IPS-18a (cell line): Measurements from ENCODE around the gene HDAC4.

ENCODE experiments used
- H3K27ac ChIP-seq: one replicate; pipeline ENCODE4 v1.5.1; 2013; ENCODE audit warnings: low read length
- H3K27me3 ChIP-seq: one replicate; pipeline ENCODE4 v1.6.1; 2013; ENCODE audit warnings: mild to moderate bottlenecking, low read length; ENCODE audit not compliant: control insufficient read depth, insufficient read depth
- H3K36me3 ChIP-seq: one replicate; pipeline ENCODE4 v1.6.1; 2013; ENCODE audit warnings: low read depth, low read length; ENCODE audit not compliant: control insufficient read depth
- H3K4me1 ChIP-seq: one replicate; pipeline ENCODE4 v1.6.1; 2013; ENCODE audit warnings: low read depth, low read length; ENCODE audit not compliant: control insufficient read depth
- H3K4me3 ChIP-seq: one replicate; pipeline ENCODE4 v1.5.1; 2013; ENCODE audit warnings: low read length
- H3K9ac ChIP-seq: one replicate; pipeline ENCODE4 v1.6.1; 2013; ENCODE audit warnings: mild to moderate bottlenecking, low read length, moderate library complexity
- H3K9me3 ChIP-seq: one replicate; pipeline ENCODE4 v1.6.1; 2013; ENCODE audit warnings: low read depth, low read length; ENCODE audit not compliant: control insufficient read depth

The HDAC4 gene

DNA sequence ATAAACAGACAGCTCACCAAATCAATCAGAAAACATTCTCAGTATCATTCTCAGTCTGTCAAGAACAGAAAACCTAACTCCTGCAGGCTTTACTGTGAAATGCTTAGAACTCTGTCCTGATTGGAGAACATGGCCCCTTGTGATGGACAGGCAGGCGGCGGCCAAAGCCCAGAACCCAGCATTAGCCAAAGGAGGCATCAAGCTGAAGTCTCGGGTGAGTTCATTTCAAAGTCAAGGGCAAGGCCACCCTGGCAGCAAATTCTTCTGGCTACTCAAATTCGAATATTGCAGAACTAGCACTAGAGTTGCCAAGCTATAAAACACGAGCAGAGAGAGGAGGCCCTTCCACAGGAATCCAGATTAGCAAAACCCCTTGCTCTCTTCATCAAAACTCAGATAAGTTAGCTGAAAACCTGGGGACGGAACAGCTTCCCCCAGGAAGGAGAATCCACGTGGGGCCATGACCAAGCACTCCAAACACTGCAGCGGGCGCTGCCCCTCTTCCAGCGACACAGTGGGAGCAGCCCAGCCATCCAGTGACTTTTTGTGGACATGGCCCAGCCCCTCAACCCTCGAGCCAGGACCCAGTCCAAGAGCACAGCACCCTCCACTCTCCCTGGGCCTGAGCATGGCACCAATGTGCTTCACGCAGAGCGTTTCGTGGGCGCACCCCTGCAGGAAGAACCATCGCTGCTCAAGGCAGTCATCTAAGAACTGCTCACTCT is 98.6 kb downstream of the HDAC4 start:
- Histone ChIP-seq H3K27me3 (no peaks in the 10 kb centered on the region), H3K27ac (no peak overlapping the region), H3K9ac (no peak overlapping the region), H3K4me3 (no peak overlapping the region), H3K9me3 (no peaks in the 10 kb centered on the region), H3K4me1 (peaks cover 10% of the 10 kb centered on the region), H3K36me3 (no peaks in the 10 kb centered on the region)

DNA sequence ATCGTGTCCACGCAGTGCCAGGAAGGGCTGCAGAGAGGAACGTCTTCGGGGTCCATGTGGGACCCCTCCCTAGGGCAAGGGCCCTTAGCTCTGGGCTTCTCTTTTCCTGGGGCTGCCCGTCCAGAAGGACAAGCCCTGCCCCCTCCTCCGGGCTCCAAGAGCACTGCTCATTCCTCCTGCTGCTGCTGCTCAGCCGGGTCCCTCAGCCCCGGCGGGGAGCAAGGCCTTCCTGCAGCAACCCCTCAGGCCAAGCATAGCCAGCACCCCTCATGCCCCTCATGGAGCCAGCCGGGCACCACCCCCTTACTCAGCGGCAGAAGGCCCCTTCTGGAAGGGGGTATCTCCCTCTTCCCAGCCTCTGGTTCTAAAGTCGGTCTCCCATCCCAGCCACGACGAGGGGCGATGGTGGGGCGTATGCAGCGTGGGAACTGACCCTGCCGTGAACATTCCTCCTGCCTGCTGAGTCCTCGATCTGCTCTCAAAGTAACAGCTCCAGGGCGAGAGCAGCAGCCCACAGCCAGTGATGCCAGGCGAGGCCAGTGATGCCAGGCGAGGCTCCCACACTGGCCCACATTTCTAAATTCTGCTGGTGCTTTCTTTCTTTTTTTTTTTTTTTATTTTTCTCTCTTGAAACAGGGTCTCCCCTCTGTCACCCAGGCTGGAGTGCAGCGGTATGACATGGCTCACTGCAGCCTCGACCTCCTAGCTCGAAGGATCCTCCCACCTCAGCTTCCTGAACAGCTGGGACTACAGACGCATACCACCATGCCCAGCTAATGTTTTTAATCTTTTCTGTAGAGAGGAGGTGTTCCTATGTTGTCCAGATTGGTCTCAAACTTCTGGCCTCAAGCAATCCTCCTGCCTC is 99.7 kb downstream of the HDAC4 start:
- peaks cover 21% of the 10 kb centered on the region for H3K4me1 ChIP-seq
- H3K9ac ChIP-seq, result no peak overlapping the region
- no peak overlapping the region for H3K4me3 ChIP-seq
- no peaks in the 10 kb centered on the region for H3K36me3 ChIP-seq
- H3K27ac ChIP-seq, result no peak overlapping the region
- H3K9me3 ChIP-seq, result no peaks in the 10 kb centered on the region
- no peaks in the 10 kb centered on the region for H3K27me3 ChIP-seq

DNA sequence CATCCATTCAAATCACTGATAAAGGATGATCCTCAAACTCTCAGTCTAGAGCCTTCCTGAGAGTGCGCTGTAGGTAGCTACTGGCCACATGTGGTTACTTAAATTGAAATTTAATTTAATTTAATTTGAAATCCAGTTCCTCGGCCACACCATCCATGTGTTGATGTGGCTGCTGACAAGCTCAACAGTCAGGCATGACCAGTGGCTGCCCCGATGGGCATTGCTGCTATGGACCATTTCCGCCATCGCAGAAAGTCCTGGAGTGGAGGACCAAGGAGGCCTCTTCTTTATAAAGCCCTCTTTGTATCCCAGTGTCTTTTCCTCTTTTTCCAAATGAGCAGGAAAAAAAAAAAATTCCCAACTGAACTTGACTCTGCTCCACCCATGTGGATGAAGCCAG is 100.6 kb downstream of the HDAC4 start:
- H3K27me3 ChIP-seq, result no peaks in the 10 kb centered on the region
- H3K9me3 ChIP-seq, result no peaks in the 10 kb centered on the region
- H3K4me1 ChIP-seq, result peaks cover 30% of the 10 kb centered on the region
- no peak overlapping the region for H3K9ac ChIP-seq
- H3K27ac ChIP-seq, result no peak overlapping the region
- no peaks in the 10 kb centered on the region for H3K36me3 ChIP-seq
- no peak overlapping the region for H3K4me3 ChIP-seq

DNA sequence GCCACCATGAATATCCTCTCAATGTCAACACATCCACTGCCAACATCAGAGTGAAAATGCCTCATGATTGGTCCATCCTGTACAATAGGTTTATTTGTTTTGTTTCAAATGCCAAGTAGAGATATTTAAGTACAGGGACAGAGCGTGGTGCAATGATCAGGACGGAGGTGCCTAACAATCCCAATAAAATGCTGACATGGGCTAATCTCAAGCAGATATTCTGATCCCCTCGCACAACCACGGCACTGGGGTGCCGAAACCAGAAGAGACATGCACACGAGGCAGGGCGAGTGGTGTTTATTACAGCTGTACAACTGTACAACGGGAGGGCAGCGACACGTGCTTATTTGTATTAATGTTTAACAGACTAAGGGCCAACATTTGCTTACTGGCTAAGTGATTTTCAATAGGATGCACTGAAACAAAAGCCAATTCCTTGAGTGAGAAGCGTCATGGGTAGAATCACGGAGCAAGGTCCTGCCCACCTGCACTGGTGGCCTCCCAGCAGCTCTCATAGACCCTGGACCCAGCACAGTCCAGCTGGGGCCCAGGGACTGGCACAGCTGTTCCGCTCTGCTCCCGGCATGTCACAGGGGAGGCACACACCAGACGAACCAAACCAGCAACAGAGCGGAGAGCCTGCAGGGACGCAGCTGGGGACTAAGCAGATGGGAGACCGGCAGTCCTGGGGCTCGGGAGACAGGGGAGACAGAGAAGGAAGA is 101.4 kb downstream of the HDAC4 start:
- Histone ChIP-seq H3K36me3 (no peaks in the 10 kb centered on the region), H3K9ac (no peak overlapping the region), H3K27me3 (no peaks in the 10 kb centered on the region), H3K27ac (no peak overlapping the region), H3K4me3 (no peak overlapping the region), H3K9me3 (no peaks in the 10 kb centered on the region), H3K4me1 (peaks cover 33% of the 10 kb centered on the region)

DNA sequence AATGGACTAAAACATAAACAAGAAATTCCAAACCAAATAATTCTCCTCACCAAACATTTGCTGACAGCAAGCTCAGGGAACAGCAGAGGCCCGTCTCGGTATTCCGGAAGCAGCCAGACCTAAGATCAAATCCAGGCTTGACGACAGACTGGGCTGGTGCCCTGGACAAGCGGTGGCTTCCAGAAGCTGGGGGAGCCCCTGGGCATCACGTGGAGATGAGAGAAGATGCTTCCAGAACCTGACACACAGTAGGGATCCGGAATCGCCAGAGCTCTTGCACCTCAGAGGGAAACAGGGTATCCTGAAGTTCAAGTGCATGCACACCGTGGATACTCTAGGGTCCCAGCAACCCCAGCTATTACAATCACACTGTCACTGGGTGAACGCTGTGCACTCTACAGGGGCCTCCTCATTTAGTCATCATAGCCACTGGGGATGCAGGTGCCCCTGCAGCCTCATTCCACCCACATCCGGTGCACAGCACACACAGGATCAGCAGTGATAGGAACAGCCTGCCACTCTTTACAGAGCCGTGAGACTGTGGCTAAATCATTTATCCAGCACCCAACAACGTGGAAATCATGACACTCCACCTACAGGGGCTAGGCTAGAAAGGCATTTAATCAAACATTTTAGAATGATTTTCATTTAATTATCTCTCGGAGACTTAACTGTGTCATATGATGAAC is 102.6 kb downstream of the HDAC4 start:
- H3K36me3 ChIP-seq, result no peaks in the 10 kb centered on the region
- H3K27me3 ChIP-seq, result no peaks in the 10 kb centered on the region
- H3K9ac ChIP-seq, result no peak overlapping the region
- H3K27ac ChIP-seq, result no peak overlapping the region
- no peak overlapping the region for H3K4me3 ChIP-seq
- peaks cover 36% of the 10 kb centered on the region for H3K4me1 ChIP-seq
- H3K9me3 ChIP-seq, result no peaks in the 10 kb centered on the region

DNA sequence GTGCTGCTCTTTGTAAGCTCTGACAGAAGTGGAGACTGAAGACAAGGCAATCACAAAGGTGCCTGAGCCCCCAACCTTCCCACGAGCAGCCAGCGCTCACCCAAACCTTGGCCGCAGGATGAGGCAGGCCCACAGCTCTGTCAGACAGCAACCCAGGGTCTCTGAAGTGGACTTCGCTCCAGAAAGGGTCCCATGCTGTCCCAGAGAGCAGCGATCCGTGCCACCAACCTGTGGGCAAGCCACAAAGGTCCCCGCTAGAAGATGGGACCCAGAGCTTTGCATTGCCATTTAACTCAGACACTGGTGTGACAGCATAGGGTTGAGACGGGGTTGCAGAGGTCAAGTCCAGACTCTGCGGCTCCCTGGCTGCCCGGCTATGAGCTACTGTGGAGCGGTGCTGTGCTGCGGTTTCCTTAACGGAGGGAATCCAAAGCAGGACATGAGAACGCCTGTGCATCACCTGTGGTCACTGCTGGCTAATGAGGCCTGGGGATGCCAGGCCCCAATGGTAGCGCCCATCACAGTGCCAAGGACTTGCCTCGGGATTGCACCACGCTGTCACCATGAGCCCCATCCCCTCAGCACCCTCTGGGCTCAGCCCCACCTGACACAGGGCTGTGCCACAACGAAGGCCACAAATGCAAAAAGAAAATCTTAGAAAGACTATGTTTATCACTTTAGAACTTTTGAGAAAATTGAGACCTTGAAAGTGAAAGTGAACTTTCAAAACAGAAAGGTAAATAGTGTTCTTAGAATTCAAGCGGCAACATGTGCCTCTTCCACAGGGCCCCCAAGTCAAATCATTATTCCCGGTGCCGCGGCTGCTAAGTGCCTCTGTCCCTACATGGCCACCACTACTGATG is 103.4 kb downstream of the HDAC4 start:
- Histone ChIP-seq H3K4me1 (peaks cover 45% of the 10 kb centered on the region), H3K9me3 (no peaks in the 10 kb centered on the region), H3K27ac (no peak overlapping the region), H3K27me3 (no peaks in the 10 kb centered on the region), H3K36me3 (no peaks in the 10 kb centered on the region), H3K4me3 (no peak overlapping the region), H3K9ac (no peak overlapping the region)

DNA sequence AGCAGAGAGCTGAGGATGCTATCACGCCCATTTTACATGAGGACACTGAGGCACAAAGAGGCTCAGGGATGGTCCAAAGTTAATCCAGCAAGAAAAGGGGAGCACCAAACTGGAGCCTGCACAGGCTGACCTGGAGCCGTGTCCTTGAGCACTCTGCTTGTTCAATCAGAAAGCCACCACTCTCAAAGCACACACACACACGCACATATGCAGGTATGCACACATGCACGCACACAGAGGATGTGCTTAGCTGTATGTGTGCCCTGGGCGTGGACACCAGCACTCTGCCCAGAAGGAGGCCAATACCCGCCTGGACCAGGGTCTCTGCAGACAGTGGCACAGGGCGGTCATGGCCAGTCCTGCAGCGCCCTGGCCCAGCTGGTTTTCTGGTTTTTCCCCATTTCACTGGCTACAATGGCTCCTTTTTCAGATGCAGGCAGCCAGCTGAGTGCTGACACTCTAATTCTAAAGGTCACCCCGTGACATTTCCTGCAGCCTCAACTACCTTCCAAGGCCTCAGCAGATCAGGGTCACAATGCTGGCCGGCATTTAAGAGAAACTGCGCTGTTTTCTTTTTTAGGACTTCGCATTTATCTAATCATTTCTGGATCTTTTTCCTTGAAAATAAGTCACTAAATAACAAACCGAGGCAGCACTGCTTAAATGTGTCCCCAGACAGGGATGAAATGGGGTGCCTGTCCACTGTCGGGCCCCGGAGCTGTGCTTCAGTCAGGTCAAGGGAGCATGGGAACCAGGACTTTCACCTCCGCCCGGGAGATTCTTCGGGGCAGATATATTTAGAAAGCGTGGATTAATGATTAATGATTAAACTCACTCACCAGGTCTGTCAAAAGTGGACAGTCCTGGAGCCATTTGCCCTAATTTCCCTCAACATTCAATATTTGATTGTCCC is 104.5 kb downstream of the HDAC4 start:
- Histone ChIP-seq H3K9ac (peak overlapping the region; percentile 25), H3K36me3 (no peaks in the 10 kb centered on the region), H3K27me3 (no peaks in the 10 kb centered on the region), H3K4me1 (peaks cover 54% of the 10 kb centered on the region), H3K27ac (peak overlapping the region; percentile 37), H3K4me3 (peak overlapping the region; percentile 8), H3K9me3 (no peaks in the 10 kb centered on the region)

DNA sequence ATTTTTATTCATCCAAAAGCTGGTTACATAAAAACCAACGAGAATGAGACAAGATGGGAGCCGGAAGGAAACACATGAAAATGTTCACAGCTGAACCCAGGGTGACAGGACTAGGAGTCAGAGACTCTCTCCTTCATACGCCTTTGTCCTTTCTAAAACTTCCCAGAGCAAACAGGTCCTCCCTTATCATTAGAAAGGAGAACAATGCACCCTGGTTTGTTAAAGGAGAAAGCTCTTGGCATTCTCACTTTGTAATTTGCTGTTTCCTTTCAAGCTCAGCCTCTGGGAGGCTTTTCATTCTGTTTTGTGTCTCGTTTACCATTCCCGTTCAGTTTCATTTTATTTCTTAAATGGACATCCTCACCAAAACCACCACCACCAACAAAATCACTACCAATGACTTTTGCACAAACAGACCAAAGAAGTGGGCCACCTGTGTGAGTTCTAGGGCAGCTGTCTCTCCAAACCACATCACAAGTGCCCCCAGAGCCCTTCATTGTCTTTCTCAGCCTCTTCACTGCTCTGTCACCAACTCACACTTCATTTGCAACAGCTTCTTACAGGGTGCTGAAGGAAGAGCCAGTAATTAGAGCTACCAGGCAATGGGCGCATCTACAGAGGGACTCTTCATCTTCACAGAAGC is 105.3 kb downstream of the HDAC4 start:
- no peak overlapping the region for H3K9ac ChIP-seq
- H3K36me3 ChIP-seq, result no peaks in the 10 kb centered on the region
- no peaks in the 10 kb centered on the region for H3K27me3 ChIP-seq
- no peaks in the 10 kb centered on the region for H3K9me3 ChIP-seq
- H3K27ac ChIP-seq, result peak overlapping the region; percentile 37
- peak overlapping the region; percentile 8 for H3K4me3 ChIP-seq
- H3K4me1 ChIP-seq, result peaks cover 55% of the 10 kb centered on the region

DNA sequence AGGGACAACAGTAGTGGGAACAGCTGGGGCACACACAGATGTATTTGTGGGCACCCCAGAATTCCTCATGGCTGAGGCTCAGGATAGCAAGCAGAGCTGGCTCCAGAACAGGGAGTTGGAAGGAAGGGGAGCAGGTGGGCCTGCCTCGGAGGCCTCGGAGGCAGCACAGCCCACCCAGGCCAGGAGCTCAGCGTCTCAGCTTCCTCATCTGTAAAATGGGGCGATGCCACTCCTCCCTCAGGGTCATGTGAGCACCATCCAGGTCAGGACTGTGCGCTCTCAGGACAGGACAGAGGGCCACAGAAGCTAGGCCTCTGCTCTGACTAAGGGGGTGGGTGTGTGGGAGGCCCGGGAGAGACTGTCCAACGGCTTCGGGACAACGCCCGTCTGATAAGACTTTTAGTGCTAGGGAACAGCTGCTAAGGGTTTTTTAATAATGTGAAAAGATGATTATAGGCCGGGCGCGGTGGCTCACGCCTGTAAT is 106.2 kb downstream of the HDAC4 start:
- H3K9ac ChIP-seq, result no peak overlapping the region
- H3K36me3 ChIP-seq, result no peaks in the 10 kb centered on the region
- H3K27ac ChIP-seq, result no peak overlapping the region
- H3K9me3 ChIP-seq, result no peaks in the 10 kb centered on the region
- no peak overlapping the region for H3K4me3 ChIP-seq
- no peaks in the 10 kb centered on the region for H3K27me3 ChIP-seq
- peaks cover 57% of the 10 kb centered on the region for H3K4me1 ChIP-seq
